Heart right ventricle (tissue), 16 donors: Measurements from ENCODE around the gene CACNG4. TPM values are rescaled to one million over a fixed set of nuclear protein-coding genes. Genes with fewer than 3 reads are reported as not detected.

Source experiments
- ATAC-seq, 8 donors: fragments of 200-7000 bp; cut with Tn5 transposase; one replicate each; pipeline ENCODE4 v1.9.1; 2020; ENCODE audit warnings: mild to moderate bottlenecking in 8 of 8, moderate library complexity in 8 of 8, moderate number of reproducible peaks in 1 of 8
- DNase-seq, 2 donors: peaks; one replicate each; pipeline ENCODE4 v3.0.0-alpha.2; 2020
- H3K27ac ChIP-seq, 10 donors: fragments of 200-600 bp; sonication (generic) in 2 of 10; one replicate each; pipeline versions ENCODE4 v1.5.0 to v1.8.0; 2020 to 2022; ENCODE audit warnings: mild to moderate bottlenecking in 3 of 10
- H3K27me3 ChIP-seq, 7 donors: fragments of 200-600 bp; one replicate each; pipeline ENCODE4 v1.8.0; 2021 to 2022; ENCODE audit warnings: mild to moderate bottlenecking in 2 of 7
- H3K36me3 ChIP-seq, 9 donors: fragments of 200-600 bp; sonication (generic) in 1 of 9; one replicate each; pipeline versions ENCODE4 v1.5.0 to v1.8.0; 2020 to 2022; ENCODE audit warnings: mild to moderate bottlenecking in 2 of 9
- H3K4me1 ChIP-seq, 9 donors: fragments of 200-600 bp; sonication (generic) in 1 of 9; one replicate each; pipeline versions ENCODE4 v1.5.0 to v1.8.0; 2020 to 2022; ENCODE audit warnings: mild to moderate bottlenecking in 4 of 9
- H3K4me3 ChIP-seq, 10 donors: fragments of 200-600 bp; sonication (generic) in 2 of 10; one replicate each; pipeline versions ENCODE4 v1.5.0 to v1.8.0; 2020 to 2022; ENCODE audit warnings: mild to moderate bottlenecking in 7 of 10, moderate library complexity in 2 of 10
- H3K9me3 ChIP-seq, 11 donors: fragments of 200-600 bp in 10 of 11; sonication (generic) in 2 of 11; one replicate each; pipeline versions ENCODE4 v1.5.0 to v1.8.0; 2013 to 2022; ENCODE audit warnings: mild to moderate bottlenecking in 2 of 11, control low read depth in 1 of 11, moderate library complexity in 1 of 11
- WGBS, 2 donors: extraction: QIAGEN DNeasy Blood & Tissue Kit; methylation state at CpG; one replicate each; pipeline ENCODE4 v1.1.7; 2013; ENCODE audit warnings: inconsistent platforms in 1 of 2; 5-methylcytosine and 5-hydroxymethylcytosine counted together
- intact Hi-C, 10 donors: fragments of 100-400 bp; cut with DNase I; formaldehyde crosslinking; loops; one replicate each; pipeline versions ENCODE4 v1.11.1 to v1.14.2; 2022
- polyA plus RNA-seq, 2 donors: library from polyadenylated mRNA; stranded (reverse); fragments of 200-250 nt; gene quantifications; one replicate each; pipeline ENCODE4 v1.2.3, GENCODE V29; 2013
- total RNA-seq, 10 donors: library from RNA; stranded (reverse); fragmentation: NEBNext Ultra II Directional in 3 of 10; extraction: Animal tissue kit (Norgen Biotek cat#: 25700) in 3 of 10; gene quantifications; one replicate each; pipeline versions ENCODE4 v1.2.1 to v1.2.4, GENCODE V29; 2021 to 2023
- TF ChIP-seq, protein P1 (sequence below), 9 donors: fragments of 200-600 bp; sonication (generic) in 2 of 9; IDR thresholded peaks; one replicate each; pipeline versions ENCODE4 v1.5.0 to v1.8.0; 2021 to 2022; ENCODE audit warnings: antibody characterized with exemption in 9 of 9, mild to moderate bottlenecking in 5 of 9, moderate library complexity in 1 of 9
- donor health status: Arrhythmogenic right ventricular cardiomyopathy.
- donor health status: ischemic (EF 13 %, LVEDD 7.1; RV severe dilation, severe dysfunction).
- donor health status: healthy with polysubstance abuse.
- donor health status: DM: no; HTN: yes; CAD: no.
- donor health status: DM: no; HTN: no; CAD: no.
- donor health status: ischemic (EF 25% LVEDD 6.9; RV normal size, moderate dysfunction).
- donor health status: ischemic (EF 25% LVEDD 5.7; RV mildly dilated, moderate dysfunction).
- donor health status: healthy.
- donor health status: DM: yes; HTN: yes; CAD: no.
- donor health status: Ischemic cardiomyopathy.
- donor health status: ischemic (EF 35%, LVEDD 5.7; RV mildly dilated, moderate dysfunction).
- donor health status: nonischemic (EF 11% LVEDD 7.7; RV severe dilation, severe dysfunction).
- donor health status: DM: yes; HTN: yes; CAD: no.
- donor health status: PGD.
- donor health status: ischemic (EF 29% LVEDD 5.4; RV normal size, mild dysfunction).
- donor health status: nonischemic (EF 23%, LVEDD 6.1; RV moderate dilation, normal function).

The CACNG4 gene
- total and polyA plus RNA-seq, 12 donors, result 0.06 to 0.11 (median 0.07) TPM; not detected in 7

DNA sequence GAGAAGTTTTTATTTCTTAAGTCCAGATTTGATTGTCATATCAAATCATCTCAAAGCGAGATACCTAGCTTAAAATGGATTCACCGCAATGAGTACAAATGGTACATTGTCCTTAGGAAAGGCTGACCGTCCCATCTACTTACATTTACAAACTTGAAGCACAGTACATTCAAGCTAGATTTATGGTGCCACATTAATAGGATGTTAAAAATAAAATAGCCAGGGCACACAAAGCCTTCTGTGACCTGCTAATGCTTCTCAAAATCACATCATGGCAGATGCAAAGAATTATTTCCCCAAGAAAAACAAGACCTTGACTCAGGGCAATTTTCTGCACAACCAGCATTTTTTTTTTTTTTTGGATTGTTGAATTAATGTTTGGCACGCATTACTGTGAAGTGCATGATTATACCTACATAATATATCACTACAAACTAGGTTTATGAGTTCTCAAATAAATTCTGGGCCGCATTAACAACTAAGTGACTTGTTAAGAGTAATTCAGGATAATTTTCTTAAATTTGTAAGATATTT, 105.2 kb downstream of the CACNG4 start:
- Histone ChIP-seq H3K4me1 (no peaks in the 10 kb centered on the region), H3K9me3 (no peaks in the 10 kb centered on the region), H3K36me3 (peaks cover 0 to 27% (median 0%) of the 10 kb centered on the region in 9 donors), H3K27ac (no peak overlapping the region), H3K4me3 (no peak overlapping the region), H3K27me3 (no peaks in the 10 kb centered on the region)
- DNase-seq (no peak), ATAC-seq (no peak)
- WGBS, 2 donors, result 96% methylated on average over 5 of the region's 5 CpGs
- intact Hi-C loops, result no loop called here
- TF ChIP-seq, protein P1, sequence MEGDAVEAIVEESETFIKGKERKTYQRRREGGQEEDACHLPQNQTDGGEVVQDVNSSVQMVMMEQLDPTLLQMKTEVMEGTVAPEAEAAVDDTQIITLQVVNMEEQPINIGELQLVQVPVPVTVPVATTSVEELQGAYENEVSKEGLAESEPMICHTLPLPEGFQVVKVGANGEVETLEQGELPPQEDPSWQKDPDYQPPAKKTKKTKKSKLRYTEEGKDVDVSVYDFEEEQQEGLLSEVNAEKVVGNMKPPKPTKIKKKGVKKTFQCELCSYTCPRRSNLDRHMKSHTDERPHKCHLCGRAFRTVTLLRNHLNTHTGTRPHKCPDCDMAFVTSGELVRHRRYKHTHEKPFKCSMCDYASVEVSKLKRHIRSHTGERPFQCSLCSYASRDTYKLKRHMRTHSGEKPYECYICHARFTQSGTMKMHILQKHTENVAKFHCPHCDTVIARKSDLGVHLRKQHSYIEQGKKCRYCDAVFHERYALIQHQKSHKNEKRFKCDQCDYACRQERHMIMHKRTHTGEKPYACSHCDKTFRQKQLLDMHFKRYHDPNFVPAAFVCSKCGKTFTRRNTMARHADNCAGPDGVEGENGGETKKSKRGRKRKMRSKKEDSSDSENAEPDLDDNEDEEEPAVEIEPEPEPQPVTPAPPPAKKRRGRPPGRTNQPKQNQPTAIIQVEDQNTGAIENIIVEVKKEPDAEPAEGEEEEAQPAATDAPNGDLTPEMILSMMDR (IDR thresholded peaks at IDR 0.05), result no peak

GRCh38 chr17:67071595-67071994, 107.1 kb downstream of the CACNG4 start:
- ATAC-seq, result no peak
- peaks cover 0 to 37% (median 0%) of the 10 kb centered on the region in 9 donors for H3K36me3 ChIP-seq
- no peaks in the 10 kb centered on the region for H3K9me3 ChIP-seq

GRCh38 chr17:67072885-67073284, 108.4 kb downstream of the CACNG4 start:
- H3K9me3 ChIP-seq, result no peaks in the 10 kb centered on the region
- no peak overlapping the region for H3K4me3 ChIP-seq
- no peak for DNase-seq
- intact Hi-C loops, result no loop called here
- TF ChIP-seq, protein P1 (IDR thresholded peaks at IDR 0.05), result no peak
- no peaks in the 10 kb centered on the region for H3K4me1 ChIP-seq
- no peak for ATAC-seq
- H3K27ac ChIP-seq, result no peak overlapping the region
- H3K27me3 ChIP-seq, result no peaks in the 10 kb centered on the region
- peaks cover 0 to 50% (median 0%) of the 10 kb centered on the region in 9 donors for H3K36me3 ChIP-seq
- 89 to 90% methylated on average over 3 of the region's 3 CpGs for WGBS, 2 donors

More at GRCh38 chr17:67071595-67071994, 107.1 kb downstream of the CACNG4 start:
- no peaks in the 10 kb centered on the region for H3K27me3 ChIP-seq
- H3K4me3 ChIP-seq, result no peak overlapping the region
- DNase-seq, result no peak
- H3K4me1 ChIP-seq, result no peaks in the 10 kb centered on the region
- intact Hi-C loops, result no loop called here
- TF ChIP-seq, protein P1 (IDR thresholded peaks at IDR 0.05), result no peak
- no peak overlapping the region for H3K27ac ChIP-seq

GRCh38 chr17:67074781-67075180, 110.3 kb downstream of the CACNG4 start:
- Histone ChIP-seq H3K27ac (no peak overlapping the region), H3K27me3 (no peaks in the 10 kb centered on the region), H3K9me3 (no peaks in the 10 kb centered on the region), H3K4me3 (no peak overlapping the region), H3K4me1 (no peaks in the 10 kb centered on the region), H3K36me3 (peaks cover 0 to 62% (median 0%) of the 10 kb centered on the region in 9 donors)
- no peak for ATAC-seq
- TF ChIP-seq, protein P1 (IDR thresholded peaks at IDR 0.05), result no peak
- no peak for DNase-seq
- WGBS, 2 donors, result 91 to 94% methylated on average over 3 of the region's 3 CpGs
- intact Hi-C loops, result no loop called here
